Activated naive CD4-positive, alpha-beta T cell treated with anti-CD3 and anti-CD28 coated beads, Interleukin-2, amount 50 U/mL, for 16 hours (primary cell): ENCODE measurements around the gene NHSL1.

Source experiments
- DNase-seq: peaks from one replicate; pipeline ENCODE4 v3.0.0-alpha.2; 2020

Gene NHSL1

GRCh38 chr6:138397128-138398122 is 101.9 kb downstream of the NHSL1 start:
- DNase-seq = no peak

GRCh38 chr6:138396709-138397108 is 102.6 kb downstream of the NHSL1 start:
- no peak for DNase-seq

DNA sequence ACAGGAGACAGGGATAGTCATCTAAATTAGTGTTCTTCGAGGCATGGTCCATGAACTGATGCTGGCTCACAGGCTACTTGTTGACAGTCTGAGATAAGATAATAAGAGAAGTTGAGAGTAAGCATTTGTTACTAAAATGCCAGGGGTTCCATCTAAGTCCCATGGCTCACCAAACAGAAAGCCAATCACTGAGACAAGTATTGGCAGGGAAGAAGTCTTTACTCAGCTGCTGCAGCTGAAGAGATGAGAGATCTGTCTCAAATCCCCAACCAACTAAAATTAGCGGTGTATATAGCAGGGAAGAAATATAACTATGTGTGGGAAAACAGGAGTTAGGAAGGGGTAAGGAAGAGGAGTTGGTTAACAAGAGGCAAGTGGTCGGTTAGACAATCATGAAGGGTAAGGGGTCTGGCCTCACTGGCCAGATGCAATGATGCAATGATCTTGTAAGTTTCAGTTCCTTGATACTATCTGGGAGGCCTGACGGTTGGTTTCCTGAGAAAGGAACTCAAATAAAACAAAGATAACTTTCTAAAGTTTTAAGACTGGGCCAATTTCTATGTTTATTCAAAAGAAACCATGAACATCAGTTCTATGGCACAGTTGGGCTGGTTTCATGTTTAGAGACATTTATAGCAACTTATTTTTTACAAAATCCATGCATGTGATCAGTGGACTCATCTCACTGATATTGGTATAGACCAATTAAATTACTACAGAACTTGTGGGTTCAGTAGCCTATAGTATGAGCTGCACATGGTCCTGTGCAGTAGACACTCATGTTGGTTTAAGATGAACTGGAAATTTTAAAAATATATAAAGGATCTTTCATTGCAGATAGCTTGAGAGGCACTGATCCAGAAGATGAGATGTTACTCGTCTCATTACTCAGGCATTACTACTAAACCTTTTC is 105.2 kb downstream of the NHSL1 start:
- DNase-seq = no peak

GRCh38 chr6:138389551-138389950 is 109.7 kb downstream of the NHSL1 start:
- no peak for DNase-seq

DNA sequence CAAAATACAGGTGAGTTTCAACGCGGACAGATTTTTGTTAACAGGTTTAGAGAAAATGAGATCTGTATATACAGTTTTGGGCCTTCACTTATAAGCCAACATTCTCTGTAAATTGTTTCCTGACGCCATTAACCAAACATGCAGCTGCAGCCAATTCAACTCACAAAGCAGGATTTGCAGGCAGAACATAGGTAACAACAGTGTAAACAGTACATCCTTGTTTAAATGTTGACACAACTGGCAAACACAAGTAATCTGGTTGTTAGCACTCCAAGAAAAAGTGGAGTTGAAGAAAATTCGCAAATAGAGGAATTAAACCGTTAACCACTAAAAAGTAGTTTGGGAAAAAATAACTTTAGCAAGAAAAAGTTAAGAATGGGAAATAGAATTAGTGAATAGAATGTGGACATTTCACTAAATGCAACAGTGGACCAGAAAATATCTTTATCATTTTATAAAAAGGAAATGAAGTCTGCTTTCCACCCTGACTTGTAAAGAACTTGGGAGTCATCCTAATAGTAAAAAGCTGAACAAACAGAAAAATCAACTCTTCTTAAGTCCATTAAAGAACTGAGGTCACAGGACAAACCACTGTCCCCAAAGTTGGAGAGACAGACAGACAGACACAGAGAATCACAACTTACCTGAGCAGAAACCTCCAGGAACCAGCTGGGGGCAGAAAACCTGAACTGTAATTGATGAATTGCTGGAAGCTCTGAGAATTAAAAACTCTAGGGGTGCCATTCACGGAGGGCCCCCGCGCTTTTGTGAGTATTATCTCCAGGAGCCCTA is 111.5 kb downstream of the NHSL1 start:
- DNase-seq = no peak

- no peak for DNase-seq
Measured at GRCh38 chr6:138386897-138387296, 112.4 kb downstream of the NHSL1 start.

GRCh38 chr6:138383776-138384175 is 115.5 kb downstream of the NHSL1 start:
- DNase-seq = no peak

GRCh38 chr6:138382498-138383265 is 116.6 kb downstream of the NHSL1 start:
- no peak for DNase-seq

DNA sequence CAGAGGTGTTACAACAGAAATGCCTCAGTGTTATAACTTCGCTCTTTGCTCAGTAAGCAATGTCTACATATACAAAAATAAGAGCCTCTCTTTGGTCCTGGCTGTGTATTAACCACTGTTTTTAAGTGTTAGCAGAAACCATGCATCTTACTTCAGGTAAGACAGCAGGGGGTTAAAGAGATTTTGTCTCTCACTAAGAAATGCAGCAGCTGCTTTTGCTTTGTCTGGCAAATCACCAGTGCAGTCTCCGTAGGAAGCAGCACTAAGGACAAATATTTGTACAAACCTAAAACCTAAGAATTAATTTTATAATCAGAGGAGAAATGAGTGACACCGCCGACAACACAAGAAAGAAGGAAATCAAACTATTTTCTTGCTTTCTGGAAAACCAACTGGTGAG is 120.8 kb downstream of the NHSL1 start:
- no peak for DNase-seq

- DNase-seq = no peak
Measured at GRCh38 chr6:138377844-138378243, 121.5 kb downstream of the NHSL1 start, which contains the start of gene SMIM28. Gene SMIM28, plus strand, starts transcription at chr6:138377905. Its CDS starts 168 bp downstream, at chr6:138378073.

DNA sequence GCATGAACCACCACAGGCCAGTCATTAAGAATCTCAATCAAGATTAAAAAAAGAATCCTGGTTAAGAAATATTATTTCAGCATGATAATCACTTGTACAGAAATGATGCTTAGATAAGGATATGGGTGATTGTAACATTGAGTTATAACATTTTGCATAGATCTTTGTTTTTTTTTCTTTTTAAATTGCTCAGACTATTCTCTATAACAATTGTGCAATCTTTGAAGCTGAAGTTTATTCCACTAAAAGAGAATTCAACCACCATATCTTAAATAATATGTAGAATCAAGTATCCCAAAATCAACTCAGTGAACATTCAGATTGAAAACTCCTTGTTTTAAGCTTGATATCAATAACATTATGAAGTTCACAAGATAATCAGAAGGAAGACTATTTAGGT is 122.3 kb downstream of the NHSL1 start:
- no peak for DNase-seq

DNA sequence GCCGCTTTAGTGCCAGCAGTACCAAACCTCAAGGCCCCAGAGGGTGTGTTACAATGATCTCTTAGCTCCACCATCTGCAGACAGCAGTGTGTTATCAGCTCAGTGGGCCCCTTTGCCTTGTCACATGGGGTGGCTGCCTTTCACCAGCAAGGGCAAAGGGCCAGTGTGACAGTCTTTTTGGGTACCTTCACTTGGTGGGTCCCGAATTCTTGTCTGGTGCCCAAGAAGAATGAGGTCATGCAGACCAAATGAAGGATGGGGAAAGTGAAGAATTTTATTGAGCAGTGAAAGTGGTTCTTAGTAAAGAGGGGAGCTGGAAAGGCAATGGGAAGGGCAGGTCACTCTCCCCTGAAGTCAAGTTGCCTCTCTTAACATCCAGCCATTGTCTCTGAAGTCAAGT is 124.5 kb downstream of the NHSL1 start:
- no peak for DNase-seq

DNA sequence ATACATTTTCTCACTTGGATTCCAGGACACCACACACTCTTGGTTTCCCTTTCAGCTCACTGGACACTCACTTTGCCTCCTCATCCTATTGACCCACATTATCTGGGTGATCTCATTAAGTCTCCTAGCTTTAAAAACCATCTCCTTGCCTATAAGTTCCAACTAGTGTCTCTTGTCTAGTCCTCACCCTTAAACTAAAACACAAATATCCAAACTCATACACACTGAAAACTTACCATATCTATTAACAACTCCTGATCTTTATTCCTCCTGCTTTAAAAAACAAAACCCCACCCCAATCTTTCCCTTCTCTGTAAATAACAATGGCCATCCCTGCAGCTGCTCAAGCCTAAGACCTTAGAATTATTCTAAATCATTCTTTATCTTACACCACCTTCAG is 125.1 kb downstream of the NHSL1 start:
- no peak for DNase-seq

GRCh38 chr6:138372711-138373463 is 126.4 kb downstream of the NHSL1 start:
- DNase-seq = no peak
